H9 (cell line): Measurements from ENCODE around the gene ABT1. TPM values are rescaled to one million over a fixed set of nuclear protein-coding genes. Genes with fewer than 3 reads are reported as not detected.

Experiments used
- DNase-seq: peaks from one replicate; pipeline ENCODE4 v3.0.0-alpha.2; 2017
- H2AFZ ChIP-seq: one replicate; pipeline ENCODE4 v1.6.1; 2013; ENCODE audit warnings: mild to moderate bottlenecking, low read length, control low read depth, moderate library complexity
- H2AK5ac ChIP-seq: 2 replicates; pipeline ENCODE4 v1.6.1; 2013; ENCODE audit warnings: low read length, control low read depth, mixed read lengths; ENCODE audit not compliant: insufficient read length
- H2BK120ac ChIP-seq: one replicate; pipeline ENCODE4 v1.6.1; 2013; ENCODE audit warnings: low read depth, mild to moderate bottlenecking, low read length, control low read depth, inconsistent platforms; ENCODE audit not compliant: poor library complexity, severe bottlenecking
- H2BK12ac ChIP-seq: 2 replicates; pipeline ENCODE4 v1.6.1; 2013; ENCODE audit warnings: low read length, control low read depth, mixed read lengths, low read depth; ENCODE audit not compliant: insufficient read length
- H2BK15ac ChIP-seq: 2 replicates; pipeline ENCODE4 v1.6.1; 2013; ENCODE audit warnings: low read depth, low read length, control low read depth
- H2BK20ac ChIP-seq: one replicate; pipeline ENCODE4 v1.6.1; 2013; ENCODE audit warnings: low read depth, mild to moderate bottlenecking, low read length, control low read depth, inconsistent platforms; ENCODE audit not compliant: poor library complexity, severe bottlenecking
- H2BK5ac ChIP-seq: 2 replicates; pipeline ENCODE4 v1.6.1; 2013; ENCODE audit warnings: low read length, control low read depth, mixed read lengths; ENCODE audit not compliant: insufficient read length
- H3K14ac ChIP-seq: 2 replicates; pipeline ENCODE4 v1.6.1; 2013; ENCODE audit warnings: low read length, control low read depth; ENCODE audit not compliant: insufficient read depth
- H3K18ac ChIP-seq: 2 replicates; pipeline ENCODE4 v1.6.1; 2013; ENCODE audit warnings: low read depth, mild to moderate bottlenecking, mixed read lengths, low read length, control low read depth; ENCODE audit not compliant: insufficient read length
- H3K23ac ChIP-seq: 2 replicates; pipeline ENCODE4 v1.6.1; 2013; ENCODE audit warnings: low read length, control low read depth, mixed read lengths, low read depth; ENCODE audit not compliant: insufficient read length
- H3K23me2 ChIP-seq: 2 replicates; pipeline ENCODE4 v1.6.1; 2013; ENCODE audit warnings: low read depth, mild to moderate bottlenecking, mixed read lengths, low read length, control low read depth; ENCODE audit not compliant: insufficient read length, poor library complexity, severe bottlenecking
- H3K27ac ChIP-seq: 2 replicates; pipeline ENCODE4 v1.5.1; 2013; ENCODE audit warnings: low read length, control low read depth, mixed read lengths, low read depth; ENCODE audit not compliant: insufficient read length
- H3K27me3 ChIP-seq: 2 replicates; pipeline ENCODE4 v1.6.1; 2013; ENCODE audit warnings: low read length, control low read depth, inconsistent platforms; ENCODE audit not compliant: insufficient read depth
- H3K4ac ChIP-seq: 2 replicates; pipeline ENCODE4 v1.6.1; 2013; ENCODE audit warnings: low read depth, mild to moderate bottlenecking, control low read depth, inconsistent platforms, low read length, moderate library complexity
- H3K4me1 ChIP-seq: 2 replicates; pipeline ENCODE4 v1.6.1; 2013; ENCODE audit warnings: low read length, control low read depth, inconsistent platforms; ENCODE audit not compliant: insufficient read depth
- H3K4me2 ChIP-seq: 2 replicates; pipeline ENCODE4 v1.6.1; 2013; ENCODE audit warnings: low read length, control low read depth, mixed read lengths; ENCODE audit not compliant: insufficient read length, insufficient read depth
- H3K56ac ChIP-seq: 2 replicates; pipeline ENCODE4 v1.6.1; 2013; ENCODE audit warnings: low read depth, mild to moderate bottlenecking, mixed read lengths, low read length, control low read depth; ENCODE audit not compliant: insufficient read length
- H3K79me1 ChIP-seq: 2 replicates; pipeline ENCODE4 v1.6.1; 2013; ENCODE audit warnings: low read depth, mild to moderate bottlenecking, moderate library complexity, low read length, control low read depth, inconsistent platforms; ENCODE audit not compliant: insufficient read depth, poor library complexity, severe bottlenecking
- H3K79me2 ChIP-seq: 2 replicates; pipeline ENCODE4 v1.6.1; 2013; ENCODE audit warnings: low read length, control low read depth, inconsistent platforms; ENCODE audit not compliant: insufficient read depth
- H3K9ac ChIP-seq: 2 replicates; pipeline ENCODE4 v1.6.1; 2013; ENCODE audit warnings: low read length, control low read depth, mixed read lengths; ENCODE audit not compliant: insufficient read length; ENCODE audit errors: extremely low read depth
- H3K9me3 ChIP-seq: one replicate; pipeline ENCODE4 v1.6.1; 2013; ENCODE audit warnings: low read depth, low read length, inconsistent platforms; ENCODE audit not compliant: control insufficient read depth
- H3T11ph ChIP-seq: one replicate; pipeline ENCODE4 v1.6.1; 2013; ENCODE audit warnings: mild to moderate bottlenecking, low read length, control low read depth, inconsistent platforms
- H4K20me1 ChIP-seq: one replicate; pipeline ENCODE4 v1.6.1; 2013; ENCODE audit not compliant: control insufficient read depth, insufficient read length, insufficient read depth
- H4K5ac ChIP-seq: 2 replicates; pipeline ENCODE4 v1.6.1; 2013; ENCODE audit warnings: low read depth, mild to moderate bottlenecking, mixed read lengths, low read length, control low read depth; ENCODE audit not compliant: insufficient read length
- H4K8ac ChIP-seq: replicated peaks from 2 replicates; pipeline ENCODE4 v1.6.1; 2013; ENCODE audit warnings: low read length, control low read depth, mixed read lengths, low read depth; ENCODE audit not compliant: insufficient read length
- H4K91ac ChIP-seq: 2 replicates; pipeline ENCODE4 v1.6.1; 2013; ENCODE audit warnings: low read depth, mild to moderate bottlenecking, moderate library complexity, mixed read lengths, low read length, control low read depth; ENCODE audit not compliant: insufficient read length
- H3K27ac Mint-ChIP-seq, 3 experiments: 2 replicates in 2 of 3; 3 replicates in 1 of 3; pipeline ENCODE4 v1.8.0; 2020 to 2021; ENCODE audit warnings: mixed read lengths in 3 of 3, mild to moderate bottlenecking in 1 of 3, moderate library complexity in 1 of 3
- H3K27me3 Mint-ChIP-seq: 2 replicates; pipeline ENCODE4 v1.8.0; 2021; ENCODE audit warnings: low read depth, mild to moderate bottlenecking, moderate library complexity, mixed read lengths
- H3K36me3 Mint-ChIP-seq, 3 experiments: 2 replicates in 2 of 3; 3 replicates in 1 of 3; pipeline ENCODE4 v1.8.0; 2020 to 2021; ENCODE audit warnings: low read depth in 3 of 3, mixed read lengths in 3 of 3; ENCODE audit not compliant: insufficient read depth in 1 of 3
- H3K4me1 Mint-ChIP-seq, 2 experiments: 2 replicates each; pipeline ENCODE4 v1.8.0; 2020; ENCODE audit warnings: mixed read lengths in 2 of 2
- H3K4me3 Mint-ChIP-seq, 2 experiments: 2 replicates in 1 of 2; 3 replicates in 1 of 2; pipeline ENCODE4 v1.8.0; 2020 to 2021; ENCODE audit warnings: mild to moderate bottlenecking in 2 of 2, mixed read lengths in 2 of 2, moderate library complexity in 1 of 2
- H3K9me3 Mint-ChIP-seq, 2 experiments: 2 replicates in 1 of 2; 3 replicates in 1 of 2; pipeline ENCODE4 v1.8.0; 2020; ENCODE audit warnings: mild to moderate bottlenecking in 2 of 2, mixed read lengths in 2 of 2, moderate library complexity in 1 of 2
- CTCF ChIP-seq: fragments of 200-600 bp; sonication (generic); conservative IDR thresholded peaks from 3 replicates; pipeline ENCODE4 v1.8.0; 2021; ENCODE audit warnings: antibody characterized with exemption, mild to moderate bottlenecking
- WGBS: extraction: QIAGEN DNeasy Blood & Tissue Kit; methylation state at CpG from one replicate; pipeline ENCODE4 v1.1.7; 2013; ENCODE audit warnings: missing lambda C conversion rate, low lambda C conversion rate, mixed read lengths; ENCODE audit not compliant: insufficient read length; ENCODE audit errors: extremely low coverage; 5-methylcytosine and 5-hydroxymethylcytosine counted together
- total RNA-seq: library from RNA; stranded (reverse); gene quantifications from 2 replicates; pipeline ENCODE4 v1.2.1, GENCODE V29; 2021

ABT1 gene
- total RNA-seq, 1 experiment from 2014 or later, result 26.4 TPM

- peaks cover 0 to 2% of the 10 kb centered on the region in 2 experiments; a peak in 1 of 4 replicates for H3K4me1 Mint-ChIP-seq
- no peak overlapping the region for H3K4me3 Mint-ChIP-seq
- Histone ChIP-seq H3K4me1 (no peaks in the 10 kb centered on the region), H3K9ac (no peak overlapping the region), H4K91ac (no peak overlapping the region), H3K23me2 (no peaks in the 10 kb centered on the region), H3K79me2 (no peaks in the 10 kb centered on the region), H2BK15ac (no peak overlapping the region), H3K14ac (no peak overlapping the region), H3K27ac (no peak overlapping the region), H4K20me1 (no peaks in the 10 kb centered on the region), H2AFZ (no peak overlapping the region), H3K23ac (no peak overlapping the region), H3K9me3 (no peaks in the 10 kb centered on the region), H3K79me1 (no peaks in the 10 kb centered on the region), H2AK5ac (no peak overlapping the region), H3K27me3 (no peaks in the 10 kb centered on the region), H3K4ac (no peak overlapping the region), H2BK120ac (no peak overlapping the region), H2BK12ac (no peak overlapping the region), H3T11ph (no peak overlapping the region), H4K8ac (no peak overlapping the region), H2BK20ac (no peak overlapping the region), H3K18ac (no peak overlapping the region), H3K56ac (no peak overlapping the region), H3K4me2 (no peak overlapping the region), H4K5ac (no peak overlapping the region), H2BK5ac (no peak overlapping the region)
- H3K27me3 Mint-ChIP-seq, result no peaks in the 10 kb centered on the region
- H3K36me3 Mint-ChIP-seq, result peaks cover 0 to 7% (median 3%) of the 10 kb centered on the region in 3 experiments; a peak in 4 of 7 replicates
- TF ChIP-seq CTCF, result no peak
- H3K27ac Mint-ChIP-seq, result no peak overlapping the region
- no CpG with 5 or more reads among the region's 17 CpGs for WGBS
- no peak for DNase-seq
- H3K9me3 Mint-ChIP-seq, result peaks cover 9 to 13% of the 10 kb centered on the region in 2 experiments
Observed at GRCh38 chr6:26561533-26562466, 35.0 kb upstream of the ABT1 start.
